ENCODE measurements around the gene FIGN. TPM values are rescaled to one million over a fixed set of nuclear protein-coding genes. Genes with fewer than 3 reads are reported as not detected.

The FIGN gene
- total and polyA plus RNA-seq, 12 donors: 1.1 to 10.8 (median 5.2) TPM

DNA sequence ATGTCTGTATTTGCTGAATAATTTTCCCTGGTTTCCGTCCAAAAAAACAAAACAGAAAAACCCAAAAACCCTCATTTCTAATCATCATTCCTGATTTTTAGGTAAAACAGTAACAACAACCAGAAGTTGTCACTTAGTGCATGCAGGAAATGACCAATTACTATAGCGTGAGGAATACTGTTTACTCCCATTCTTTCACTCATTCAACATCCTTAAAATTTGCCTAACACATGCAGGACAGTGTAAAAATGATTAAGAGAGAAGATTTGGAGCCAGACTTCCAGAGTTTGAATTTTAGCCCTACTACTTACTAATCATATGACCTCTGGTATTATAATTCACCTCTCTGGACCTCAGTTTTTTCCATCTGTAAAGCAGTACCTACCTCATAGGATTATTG lies 83.1 kb downstream of the FIGN start:
- no peaks in the 10 kb centered on the region for H3K27me3 ChIP-seq
- H3K4me1 ChIP-seq (replicated peaks in 1 of 2): peaks cover 0 to 11% of the 10 kb centered on the region in 2 donors
- TF ChIP-seq POLR2A (IDR thresholded peaks at IDR 0.05): no peak
- TF ChIP-seq, protein P1, sequence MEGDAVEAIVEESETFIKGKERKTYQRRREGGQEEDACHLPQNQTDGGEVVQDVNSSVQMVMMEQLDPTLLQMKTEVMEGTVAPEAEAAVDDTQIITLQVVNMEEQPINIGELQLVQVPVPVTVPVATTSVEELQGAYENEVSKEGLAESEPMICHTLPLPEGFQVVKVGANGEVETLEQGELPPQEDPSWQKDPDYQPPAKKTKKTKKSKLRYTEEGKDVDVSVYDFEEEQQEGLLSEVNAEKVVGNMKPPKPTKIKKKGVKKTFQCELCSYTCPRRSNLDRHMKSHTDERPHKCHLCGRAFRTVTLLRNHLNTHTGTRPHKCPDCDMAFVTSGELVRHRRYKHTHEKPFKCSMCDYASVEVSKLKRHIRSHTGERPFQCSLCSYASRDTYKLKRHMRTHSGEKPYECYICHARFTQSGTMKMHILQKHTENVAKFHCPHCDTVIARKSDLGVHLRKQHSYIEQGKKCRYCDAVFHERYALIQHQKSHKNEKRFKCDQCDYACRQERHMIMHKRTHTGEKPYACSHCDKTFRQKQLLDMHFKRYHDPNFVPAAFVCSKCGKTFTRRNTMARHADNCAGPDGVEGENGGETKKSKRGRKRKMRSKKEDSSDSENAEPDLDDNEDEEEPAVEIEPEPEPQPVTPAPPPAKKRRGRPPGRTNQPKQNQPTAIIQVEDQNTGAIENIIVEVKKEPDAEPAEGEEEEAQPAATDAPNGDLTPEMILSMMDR (IDR thresholded peaks at IDR 0.05): no peak
- WGBS, 4 donors: 75 to 86% (median 80%) methylated on average over 2 of the region's 2 CpGs
- no peaks in the 10 kb centered on the region for H3K36me3 ChIP-seq (replicated peaks in 1 of 2)
- H3K4me3 ChIP-seq: no peak overlapping the region
- no peaks in the 10 kb centered on the region for H3K9me3 ChIP-seq (replicated peaks in 1 of 3)
- intact Hi-C loops (cut with DNase I): no loop called here
- no peak for DNase-seq
- no peak overlapping the region for H3K27ac ChIP-seq

DNA sequence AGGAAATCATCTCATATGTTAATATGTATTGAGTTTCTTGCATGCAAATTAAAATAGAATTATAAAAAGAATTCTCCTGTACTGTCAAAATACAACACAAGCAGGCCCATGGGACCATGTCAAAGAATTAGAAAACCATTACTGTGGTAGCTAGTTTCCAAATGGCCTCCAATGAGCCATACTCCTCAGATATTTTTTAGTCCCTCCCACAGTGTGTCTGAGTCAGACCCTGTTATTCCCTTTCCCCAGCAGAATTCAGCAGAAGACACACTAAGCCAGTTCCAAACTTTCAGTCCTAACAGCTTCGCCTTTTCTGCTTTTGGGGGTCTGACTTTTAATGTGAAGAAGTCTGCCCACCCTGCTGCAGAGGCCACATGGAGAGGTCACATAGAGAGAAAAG lies 86.7 kb downstream of the FIGN start:
- Histone ChIP-seq H3K27ac (no peak overlapping the region), H3K36me3 (replicated peaks in 1 of 2) (no peaks in the 10 kb centered on the region), H3K27me3 (no peaks in the 10 kb centered on the region), H3K9me3 (replicated peaks in 1 of 3) (no peaks in the 10 kb centered on the region), H3K4me1 (replicated peaks in 1 of 2) (no peaks in the 10 kb centered on the region), H3K4me3 (no peak overlapping the region)
- WGBS, 4 donors: 81 to 100% (median 91%) methylated on average over 1 of the region's 1 CpG
- DNase-seq: no peak
- intact Hi-C loops (cut with DNase I): no loop called here
- TF ChIP-seq, protein P1 (IDR thresholded peaks at IDR 0.05): no peak
- TF ChIP-seq POLR2A (IDR thresholded peaks at IDR 0.05): no peak

DNA sequence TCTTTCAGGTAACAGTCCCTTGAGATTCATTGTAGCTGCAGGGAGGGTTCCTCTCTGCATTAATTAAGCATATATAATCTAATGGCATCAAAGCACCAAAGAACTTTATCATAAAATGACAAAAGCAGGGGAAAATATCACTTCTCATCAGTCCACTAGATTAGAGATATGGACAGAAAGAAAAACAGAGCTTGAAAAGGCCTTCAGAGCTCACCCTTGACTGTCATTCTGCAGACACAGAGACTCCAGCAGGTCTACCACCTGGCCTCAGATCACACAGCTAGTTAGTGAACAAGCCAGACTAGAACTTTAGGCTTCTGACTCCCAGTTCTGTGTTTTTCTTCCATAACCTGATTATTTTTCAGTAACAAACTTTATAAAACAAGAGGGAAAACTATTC lies 88.5 kb downstream of the FIGN start:
- no peak overlapping the region for H3K27ac ChIP-seq
- no peaks in the 10 kb centered on the region for H3K36me3 ChIP-seq (replicated peaks in 1 of 2)
- no peak for DNase-seq
- no peaks in the 10 kb centered on the region for H3K4me1 ChIP-seq (replicated peaks in 1 of 2)
- H3K9me3 ChIP-seq (replicated peaks in 1 of 3): no peaks in the 10 kb centered on the region
- no peak for TF ChIP-seq POLR2A (IDR thresholded peaks at IDR 0.05)
- TF ChIP-seq, protein P1 (IDR thresholded peaks at IDR 0.05): no peak
- intact Hi-C loops (cut with DNase I): no loop called here
- no peaks in the 10 kb centered on the region for H3K27me3 ChIP-seq
- H3K4me3 ChIP-seq: no peak overlapping the region

DNA sequence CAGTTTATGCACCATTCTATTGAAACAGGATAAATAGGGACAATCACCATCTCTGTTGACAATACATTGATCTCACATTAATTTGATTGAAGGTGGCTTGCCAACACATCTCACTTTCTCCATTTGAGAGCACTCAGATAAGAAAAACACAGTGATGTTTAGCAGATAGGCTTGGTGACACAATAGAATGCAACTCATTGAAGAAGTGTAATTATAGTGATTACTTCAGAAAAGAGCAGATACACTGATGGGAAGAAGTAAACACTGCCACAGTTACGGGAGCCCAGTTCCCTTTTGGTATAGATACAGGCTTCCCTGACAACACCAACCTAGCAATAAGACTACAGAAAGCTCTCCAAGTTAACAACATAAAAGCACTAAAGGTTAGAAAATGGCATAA lies 89.1 kb downstream of the FIGN start:
- H3K4me1 ChIP-seq (replicated peaks in 1 of 2): no peaks in the 10 kb centered on the region
- no peak for TF ChIP-seq POLR2A (IDR thresholded peaks at IDR 0.05)
- TF ChIP-seq, protein P1 (IDR thresholded peaks at IDR 0.05): no peak
- no peaks in the 10 kb centered on the region for H3K36me3 ChIP-seq (replicated peaks in 1 of 2)
- intact Hi-C loops (cut with DNase I): no loop called here
- H3K27ac ChIP-seq: no peak overlapping the region
- WGBS, 4 donors: 82 to 90% (median 86%) methylated on average over 1 of the region's 1 CpG
- no peak overlapping the region for H3K4me3 ChIP-seq
- no peaks in the 10 kb centered on the region for H3K27me3 ChIP-seq
- DNase-seq: no peak
- no peaks in the 10 kb centered on the region for H3K9me3 ChIP-seq (replicated peaks in 1 of 3)
